GM21619 (cell line): ENCODE measurements around the gene KPNA4.
A peak's percentile ranks its signal among the peaks of the same experiment; 100 is the strongest.

ENCODE experiments used
- ATAC-seq: cut with Tn5 transposase; IDR thresholded peaks from one replicate; pipeline ENCODE4 v1.9.1; 2021; ENCODE audit not compliant: unreplicated experiment

The KPNA4 gene

GRCh38 chr3:160498202-160498601 lies 67.2 kb downstream of the KPNA4 start:
- ATAC-seq = no peak

- no peak for ATAC-seq
Observed at GRCh38 chr3:160490166-160490565, 75.2 kb downstream of the KPNA4 start.

GRCh38 chr3:160486459-160486869 lies 78.9 kb downstream of the KPNA4 start:
- no peak for ATAC-seq

DNA sequence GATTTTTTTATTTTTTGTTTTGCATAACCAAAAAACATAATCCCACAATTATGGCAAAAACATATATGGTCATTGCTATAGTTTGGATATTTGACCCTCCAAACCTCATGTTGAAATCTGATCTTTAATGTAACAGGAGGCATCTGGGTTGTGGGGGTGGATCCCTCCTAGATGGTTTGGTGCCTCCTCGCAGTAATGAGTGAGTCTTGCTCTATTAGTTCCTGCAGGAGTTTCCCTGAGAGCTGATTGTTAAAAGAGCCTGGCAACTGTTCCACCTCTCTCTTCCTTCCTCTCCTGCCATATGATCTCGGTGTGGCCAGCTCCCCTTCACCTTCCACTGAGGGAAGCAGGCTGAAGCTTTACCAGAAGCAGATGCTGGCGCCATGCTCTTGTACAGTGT lies 82.6 kb downstream of the KPNA4 start:
- no peak for ATAC-seq

DNA sequence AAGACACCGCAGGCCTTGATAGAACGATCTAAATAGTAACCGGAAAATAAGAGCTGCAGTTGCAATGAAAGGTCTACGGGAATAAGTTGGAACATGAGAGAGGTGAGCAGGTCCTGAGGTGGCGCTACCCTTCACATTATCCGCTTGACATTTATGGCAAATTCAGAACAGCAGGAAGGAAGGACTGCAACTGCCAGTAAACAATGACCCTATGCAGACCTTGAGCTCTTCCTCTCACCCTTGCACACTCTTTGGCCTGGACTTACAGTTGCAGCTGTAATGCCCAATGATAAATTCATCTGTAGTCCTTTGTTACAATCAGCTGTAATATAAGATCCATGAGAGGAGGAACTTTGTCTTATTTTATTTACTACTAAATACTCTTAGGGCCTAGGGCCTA lies 83.5 kb downstream of the KPNA4 start:
- no peak for ATAC-seq

- ATAC-seq = no peak
Observed at GRCh38 chr3:160480931-160481330, 84.4 kb downstream of the KPNA4 start.

DNA sequence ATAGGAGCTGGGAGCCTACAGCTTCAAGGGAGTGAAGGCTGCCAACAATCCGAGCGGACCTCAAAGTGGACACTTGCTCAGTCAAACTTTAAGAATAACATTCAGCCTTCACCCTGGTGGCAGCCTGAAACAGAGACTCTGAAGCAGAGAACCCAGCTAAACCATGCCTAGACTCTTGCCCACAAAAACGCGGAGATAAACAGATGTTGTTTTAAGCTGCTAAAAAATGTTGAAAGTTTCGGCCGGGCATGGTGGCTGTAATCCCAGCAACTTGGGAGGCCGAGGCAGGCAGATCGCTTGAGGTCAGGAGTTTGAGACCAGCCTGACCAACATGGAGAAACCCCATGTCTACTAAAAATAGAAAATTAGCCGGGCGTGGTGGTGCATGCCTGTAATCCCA lies 86.0 kb downstream of the KPNA4 start:
- no peak for ATAC-seq

GRCh38 chr3:160478338-160478737 lies 87.0 kb downstream of the KPNA4 start:
- ATAC-seq = no peak

DNA sequence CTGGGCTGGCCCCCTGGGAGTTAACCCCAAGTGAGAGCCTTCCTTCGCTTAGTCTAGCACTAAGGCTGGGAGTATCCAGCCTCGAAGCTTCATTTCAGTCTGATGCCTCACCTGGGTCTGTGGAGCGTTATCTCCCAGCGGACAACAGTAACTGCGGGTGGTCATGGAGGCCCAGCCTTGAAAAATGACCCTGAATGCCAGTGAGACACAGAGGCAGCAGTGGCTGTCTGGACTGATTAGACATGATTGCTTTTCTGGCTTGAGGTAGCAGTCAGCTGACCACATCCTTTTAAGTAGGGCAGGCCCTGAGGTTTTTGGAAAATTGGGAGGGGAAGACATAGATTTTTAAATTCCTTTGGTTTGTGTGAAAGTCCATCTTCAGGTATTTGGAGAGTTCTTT lies 87.6 kb downstream of the KPNA4 start:
- ATAC-seq = no peak

- no peak for ATAC-seq
Observed at GRCh38 chr3:160475884-160476283, 89.5 kb downstream of the KPNA4 start.

DNA sequence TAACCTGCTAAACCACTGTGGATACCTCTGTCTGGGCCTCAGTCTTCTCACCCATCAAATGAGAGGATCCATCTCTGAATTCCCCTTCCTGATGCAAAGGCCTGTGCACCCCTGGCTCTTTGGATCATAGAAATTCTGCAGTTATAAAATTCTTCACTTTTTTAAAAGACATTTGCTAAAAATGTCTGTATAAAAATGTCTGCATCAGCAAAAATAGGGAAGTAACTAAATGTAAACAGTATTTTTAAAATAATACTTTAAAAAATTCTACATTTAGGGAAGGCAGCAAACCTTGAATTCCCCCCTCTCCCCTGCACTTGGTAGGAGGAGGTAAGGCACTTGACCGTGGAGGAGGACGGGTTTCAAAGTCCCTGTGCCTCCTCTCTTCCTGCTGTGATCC lies 90.2 kb downstream of the KPNA4 start:
- no peak for ATAC-seq

DNA sequence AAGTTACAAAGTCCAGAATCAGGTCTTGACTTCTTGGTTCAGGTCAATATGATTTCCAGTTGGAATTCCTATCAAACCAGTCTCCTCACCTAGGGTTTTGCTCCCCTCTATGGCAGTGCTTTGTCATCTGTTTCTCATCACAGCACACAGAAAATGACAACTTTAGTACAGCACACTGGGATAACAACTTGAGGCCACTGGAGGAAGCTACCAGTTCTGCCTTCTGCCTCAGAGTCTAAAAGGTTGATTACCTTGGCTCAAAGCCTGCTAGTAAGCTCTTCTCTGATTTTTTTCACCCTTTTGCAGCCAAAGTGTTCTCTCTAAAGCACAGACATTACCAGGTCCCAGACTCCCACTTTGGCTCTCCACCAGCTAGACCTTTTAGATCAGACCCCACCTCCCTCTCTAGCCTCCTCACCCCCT lies 90.9 kb downstream of the KPNA4 start:
- no peak for ATAC-seq

- ATAC-seq = no peak
Observed at GRCh38 chr3:160473978-160474377, 91.4 kb downstream of the KPNA4 start.

DNA sequence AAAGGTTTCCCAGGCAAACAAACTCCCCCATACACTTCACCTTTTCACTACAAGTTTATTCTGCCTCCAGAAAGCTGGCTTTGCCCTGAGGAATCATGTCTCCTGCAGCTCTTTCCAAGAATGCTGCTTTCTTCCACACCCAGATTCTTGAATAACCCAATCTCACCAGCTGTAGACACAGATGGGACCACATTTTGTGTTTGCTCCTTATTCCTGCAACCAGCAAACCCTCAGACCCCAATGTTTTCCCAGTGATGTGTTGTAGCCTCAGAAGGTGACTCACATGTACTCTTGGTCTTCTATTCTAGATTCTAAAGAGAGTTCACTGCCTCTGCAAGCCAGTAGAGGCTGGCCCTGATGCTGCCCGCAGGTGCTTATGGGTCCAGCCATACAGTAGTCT lies 92.2 kb downstream of the KPNA4 start:
- ATAC-seq = no peak

DNA sequence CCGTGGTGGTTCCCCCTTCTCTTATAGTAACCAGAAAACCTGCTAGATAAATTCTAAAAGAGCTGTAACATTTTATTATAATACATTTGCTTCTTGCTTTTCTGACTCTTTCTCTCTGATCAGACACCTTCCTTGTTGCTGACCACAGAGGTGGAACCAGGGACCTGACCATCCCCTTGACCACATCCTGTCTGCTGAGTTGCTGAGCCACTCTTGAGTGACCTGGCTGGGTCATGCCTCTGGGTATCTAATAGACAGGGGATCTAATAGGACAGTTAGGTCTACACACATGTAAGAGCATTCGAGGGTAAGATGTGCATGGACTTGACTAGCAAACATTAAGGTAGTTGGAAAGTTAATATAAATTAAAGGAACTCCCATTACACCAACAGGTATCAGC lies 93.0 kb downstream of the KPNA4 start:
- ATAC-seq = peak; percentile 96

DNA sequence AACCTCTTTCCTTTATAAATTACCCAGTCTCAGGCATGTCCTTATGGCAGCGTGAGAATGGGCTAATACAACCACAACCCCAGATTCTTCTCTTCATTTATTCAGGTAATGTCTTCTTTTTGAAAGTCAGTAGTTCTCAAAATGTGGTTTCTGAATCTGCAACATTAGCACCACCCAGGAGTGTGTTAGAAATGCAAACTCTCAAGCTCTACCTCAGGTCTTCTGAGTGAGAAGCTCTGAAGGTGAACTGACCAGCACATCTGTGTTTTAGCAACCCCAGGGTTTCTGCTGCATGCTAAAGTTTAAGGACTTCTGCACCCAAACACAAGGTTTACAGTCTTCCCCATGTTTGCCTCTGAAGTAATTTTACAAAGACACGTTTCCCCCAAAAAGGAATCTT lies 93.5 kb downstream of the KPNA4 start:
- no peak for ATAC-seq

DNA sequence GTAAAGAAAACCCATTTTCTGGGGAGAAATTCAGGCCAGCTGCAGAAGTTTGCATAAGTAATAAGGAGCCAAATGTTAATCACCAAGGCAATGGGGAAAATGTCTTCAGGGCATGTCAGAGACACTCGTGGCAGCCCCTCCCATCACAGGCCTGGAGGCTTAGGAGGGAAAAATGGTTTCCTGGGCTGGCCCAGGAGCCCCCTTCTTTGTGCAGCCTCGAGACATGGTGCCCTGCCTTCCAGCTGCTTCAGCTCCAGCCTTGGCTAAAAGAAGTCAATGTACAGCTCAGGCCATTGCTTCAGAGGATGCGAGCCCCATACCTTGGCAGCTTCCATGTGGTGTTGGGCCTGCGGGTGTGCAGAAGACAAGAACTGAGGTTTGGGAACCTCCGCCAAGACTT lies 95.2 kb downstream of the KPNA4 start:
- no peak for ATAC-seq

- ATAC-seq = no peak
Observed at GRCh38 chr3:160464971-160465370, 100.4 kb downstream of the KPNA4 start.

GRCh38 chr3:160464321-160464720 lies 101.0 kb downstream of the KPNA4 start:
- ATAC-seq = no peak

DNA sequence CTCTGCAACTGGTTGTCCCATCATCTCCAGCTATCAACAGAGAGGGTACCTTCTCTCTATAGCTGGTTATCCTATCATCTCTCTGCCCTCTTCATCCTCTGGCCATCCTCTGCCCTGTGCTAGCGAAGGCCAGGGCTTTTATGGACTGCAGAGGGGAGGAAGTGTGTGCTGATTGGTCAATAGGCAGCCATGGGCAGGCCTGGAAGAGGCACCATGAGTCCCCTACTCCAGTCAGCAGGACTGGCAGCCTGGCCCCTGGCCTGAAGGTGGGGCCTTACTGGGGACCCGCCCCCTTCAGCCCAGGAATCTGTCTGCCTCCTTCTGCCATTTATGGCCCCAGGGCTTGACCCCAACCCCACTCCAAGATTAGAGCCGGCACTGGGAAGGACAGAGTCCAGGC lies 105.3 kb downstream of the KPNA4 start:
- no peak for ATAC-seq

DNA sequence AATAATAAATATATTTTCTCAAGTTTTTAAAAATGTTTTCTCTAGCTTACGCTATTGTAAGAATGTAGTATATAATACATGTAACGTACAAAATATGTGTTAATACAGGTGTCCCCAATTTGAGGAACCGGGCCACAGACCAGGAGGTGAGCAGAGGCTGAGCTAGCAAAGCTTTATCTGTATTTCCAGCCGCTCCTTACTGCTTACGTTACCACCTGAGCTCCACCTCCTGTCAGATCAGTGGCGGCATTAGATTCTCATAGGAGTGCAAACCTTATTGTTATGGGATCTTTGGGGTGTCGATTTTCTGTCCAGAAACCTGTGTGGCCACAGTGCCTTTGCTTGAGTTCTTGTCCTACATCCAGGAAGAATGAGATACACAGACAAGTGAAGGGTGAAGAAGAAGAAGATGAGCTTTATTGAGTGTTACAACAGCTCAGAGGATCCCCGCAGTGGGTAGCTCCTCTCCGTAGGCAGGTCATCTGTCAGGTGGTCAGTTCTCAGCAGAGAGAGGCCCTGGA lies 105.9 kb downstream of the KPNA4 start:
- ATAC-seq = no peak

DNA sequence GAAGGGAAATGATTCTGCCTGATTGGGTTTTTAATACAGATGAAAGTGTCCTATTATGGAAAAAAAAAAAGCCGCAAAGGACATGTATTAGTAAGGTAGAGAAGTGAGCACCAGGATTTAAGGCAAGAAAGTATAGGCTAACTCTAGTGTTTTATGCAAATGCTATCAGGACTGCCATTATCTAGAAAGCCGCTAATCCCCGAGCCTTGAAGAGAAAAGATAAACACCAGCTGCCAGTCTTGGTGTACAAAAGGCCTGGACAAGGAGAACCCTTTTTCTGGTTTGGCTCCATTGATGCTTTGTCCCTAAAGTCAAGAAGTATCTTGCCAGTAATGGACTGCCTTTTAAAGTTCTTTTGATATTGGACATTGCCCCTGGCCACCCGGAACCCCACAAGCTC lies 107.2 kb downstream of the KPNA4 start:
- ATAC-seq = no peak

- ATAC-seq = no peak
Observed at GRCh38 chr3:160455846-160456245, 109.5 kb downstream of the KPNA4 start.

DNA sequence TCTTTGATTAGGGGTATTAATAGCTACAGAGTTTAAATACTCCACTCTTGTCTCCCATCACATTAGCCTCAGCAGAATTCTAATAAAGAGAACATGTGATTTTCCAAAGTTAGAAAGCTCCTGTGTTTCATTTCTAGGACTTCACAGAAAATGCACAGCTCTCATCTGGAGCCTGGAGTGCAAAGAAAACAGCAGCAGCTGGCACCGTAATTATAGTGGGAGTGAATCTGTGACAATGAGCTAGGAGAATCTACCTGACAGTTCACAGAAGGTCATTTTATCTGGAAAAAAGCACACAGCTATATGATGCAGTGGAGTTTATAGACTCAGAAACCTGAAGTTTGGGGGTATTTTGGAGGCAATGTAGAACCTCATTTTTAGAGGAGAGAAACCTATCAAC lies 110.4 kb downstream of the KPNA4 start:
- ATAC-seq = no peak
